HG02840 (cell line): ENCODE data around the gene SLC25A26.
"Not testable (repeated sequence)": the region's sequence is repeated elsewhere in the genome, so short reads cannot be mapped to it uniquely, and the experiment has no call there.

Experiments
- ATAC-seq: cut with Tn5 transposase; IDR thresholded peaks from one replicate; pipeline ENCODE4 v1.9.1; 2021; ENCODE audit warnings: mild to moderate bottlenecking, moderate library complexity, moderate number of reproducible peaks; ENCODE audit not compliant: unreplicated experiment, low FRiP score

SLC25A26 gene

GRCh38 chr3:66267906-66268305, 47.1 kb downstream of the SLC25A26 start:
- no peak for ATAC-seq

- no peak for ATAC-seq
Measured at GRCh38 chr3:66268864-66269263, 48.1 kb downstream of the SLC25A26 start.

GRCh38 chr3:66269411-66269810, 48.6 kb downstream of the SLC25A26 start:
- no peak for ATAC-seq

GRCh38 chr3:66270288-66270687, 49.5 kb downstream of the SLC25A26 start:
- ATAC-seq: no peak

- no peak for ATAC-seq
Measured at GRCh38 chr3:66270701-66271100, 49.9 kb downstream of the SLC25A26 start.

GRCh38 chr3:66271231-66271630, 50.4 kb downstream of the SLC25A26 start:
- no peak for ATAC-seq

GRCh38 chr3:66272016-66272415, 51.2 kb downstream of the SLC25A26 start:
- no peak for ATAC-seq

GRCh38 chr3:66274837-66275236, 54.0 kb downstream of the SLC25A26 start:
- not testable (repeated sequence) for ATAC-seq

- no peak for ATAC-seq
Measured at GRCh38 chr3:66276705-66277274, 56.0 kb downstream of the SLC25A26 start.

GRCh38 chr3:66279168-66279567, 58.4 kb downstream of the SLC25A26 start:
- no peak for ATAC-seq

GRCh38 chr3:66280304-66280703, 59.5 kb downstream of the SLC25A26 start:
- no peak for ATAC-seq

GRCh38 chr3:66291922-66292321, 71.1 kb downstream of the SLC25A26 start:
- not testable (repeated sequence) for ATAC-seq

- no peak for ATAC-seq
Measured at GRCh38 chr3:66297260-66297873, 76.6 kb downstream of the SLC25A26 start.

- no peak for ATAC-seq
Measured at GRCh38 chr3:66297900-66298299, 77.1 kb downstream of the SLC25A26 start.

GRCh38 chr3:66298591-66298990, 77.8 kb downstream of the SLC25A26 start:
- no peak for ATAC-seq

- not testable (repeated sequence) for ATAC-seq
Measured at GRCh38 chr3:66299085-66299484, 78.3 kb downstream of the SLC25A26 start.

GRCh38 chr3:66299891-66300290, 79.1 kb downstream of the SLC25A26 start:
- ATAC-seq: no peak

GRCh38 chr3:66302288-66302687, 81.5 kb downstream of the SLC25A26 start:
- ATAC-seq: no peak

- no peak for ATAC-seq
Measured at GRCh38 chr3:66303491-66303901, 82.7 kb downstream of the SLC25A26 start.

GRCh38 chr3:66304293-66304692, 83.5 kb downstream of the SLC25A26 start:
- no peak for ATAC-seq

- not testable (repeated sequence) for ATAC-seq
Measured at GRCh38 chr3:66306086-66306485, 85.3 kb downstream of the SLC25A26 start.

GRCh38 chr3:66306991-66307390, 86.2 kb downstream of the SLC25A26 start:
- ATAC-seq: not testable (repeated sequence)
